ENCODE data around the gene PLCB1. TPM values are rescaled to one million over a fixed set of nuclear protein-coding genes. Genes with fewer than 3 reads are reported as not detected.

PLCB1 gene
- total RNA-seq, 6 experiments from 2014 or later = 17.2 to 25.7 (median 23.1) TPM

DNA sequence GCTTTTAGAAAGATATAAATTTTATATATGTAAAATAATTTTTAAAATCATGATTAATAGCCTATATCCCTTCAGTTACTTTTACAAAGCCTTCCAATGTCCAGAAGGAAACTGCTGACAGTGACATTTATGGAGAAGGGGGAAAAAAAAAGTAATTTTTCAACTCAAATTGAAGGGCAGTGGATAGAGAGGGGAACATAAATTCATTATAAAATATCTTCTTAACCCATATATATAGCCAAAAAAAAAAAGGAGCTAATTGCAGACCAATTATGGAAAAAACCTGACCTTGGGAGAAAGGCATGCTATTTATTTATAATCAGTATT is 392.9 kb downstream of the PLCB1 start:
- no peak overlapping the region for H3K27ac Mint-ChIP-seq
- no peaks in the 10 kb centered on the region for H3K27me3 Mint-ChIP-seq (ENCODE audit: insufficient read depth)
- no peaks in the 10 kb centered on the region for H3K9me3 Mint-ChIP-seq
- TF ChIP-seq CTCF (IDR thresholded peaks at IDR 0.05) = no peak
- H3K36me3 Mint-ChIP-seq (ENCODE audit: low read depth) = peaks cover 6% of the 10 kb centered on the region
- H3K4me3 Mint-ChIP-seq = no peak overlapping the region
- peaks cover 50% of the 10 kb centered on the region for H3K4me1 Mint-ChIP-seq (ENCODE audit: low read depth)
- DNase-seq = no peak

- Mint-ChIP-seq H3K4me3 (no peak overlapping the region), H3K9me3 (no peaks in the 10 kb centered on the region), H3K36me3 (ENCODE audit: low read depth) (peaks cover 6% of the 10 kb centered on the region), H3K27me3 (ENCODE audit: insufficient read depth) (no peaks in the 10 kb centered on the region), H3K4me1 (ENCODE audit: low read depth) (peaks cover 63% of the 10 kb centered on the region), H3K27ac (no peak overlapping the region)
- DNase-seq = no peak
- TF ChIP-seq CTCF (IDR thresholded peaks at IDR 0.05) = no peak
Measured at GRCh38 chr20:8526610-8527009, 394.5 kb downstream of the PLCB1 start.

GRCh38 chr20:8527998-8528723 is 396.1 kb downstream of the PLCB1 start:
- H3K36me3 Mint-ChIP-seq (ENCODE audit: low read depth) = peaks cover 6% of the 10 kb centered on the region
- peak overlapping the region; percentile 80 for H3K27ac Mint-ChIP-seq
- DNase-seq = peak; percentile 82
- H3K9me3 Mint-ChIP-seq = no peaks in the 10 kb centered on the region
- H3K4me3 Mint-ChIP-seq = peak overlapping the region; percentile 38
- no peak for TF ChIP-seq CTCF (IDR thresholded peaks at IDR 0.05)
- H3K27me3 Mint-ChIP-seq (ENCODE audit: insufficient read depth) = no peaks in the 10 kb centered on the region
- peaks cover 63% of the 10 kb centered on the region for H3K4me1 Mint-ChIP-seq (ENCODE audit: low read depth)

- no peak for TF ChIP-seq CTCF (IDR thresholded peaks at IDR 0.05)
- DNase-seq = peak; percentile 15
- peaks cover 62% of the 10 kb centered on the region for H3K4me1 Mint-ChIP-seq (ENCODE audit: low read depth)
- no peaks in the 10 kb centered on the region for H3K27me3 Mint-ChIP-seq (ENCODE audit: insufficient read depth)
- H3K4me3 Mint-ChIP-seq = peak overlapping the region; percentile 67
- peaks cover 6% of the 10 kb centered on the region for H3K36me3 Mint-ChIP-seq (ENCODE audit: low read depth)
- H3K27ac Mint-ChIP-seq = peak overlapping the region; percentile 69
- no peaks in the 10 kb centered on the region for H3K9me3 Mint-ChIP-seq
Measured at GRCh38 chr20:8530022-8530421, 398.0 kb downstream of the PLCB1 start.

GRCh38 chr20:8532169-8532568 is 400.1 kb downstream of the PLCB1 start:
- no peak for DNase-seq
- no peaks in the 10 kb centered on the region for H3K9me3 Mint-ChIP-seq
- peaks cover 61% of the 10 kb centered on the region for H3K4me1 Mint-ChIP-seq (ENCODE audit: low read depth)
- no peak overlapping the region for H3K27ac Mint-ChIP-seq
- H3K27me3 Mint-ChIP-seq (ENCODE audit: insufficient read depth) = no peaks in the 10 kb centered on the region
- TF ChIP-seq CTCF (IDR thresholded peaks at IDR 0.05) = no peak
- H3K4me3 Mint-ChIP-seq = no peak overlapping the region
- H3K36me3 Mint-ChIP-seq (ENCODE audit: low read depth) = peaks cover 6% of the 10 kb centered on the region

Data from HFFc6 (cell line).